ENCODE measurements around the gene DHTKD1. TPM values are rescaled to one million over a fixed set of nuclear protein-coding genes. Genes with fewer than 3 reads are reported as not detected.

Gene DHTKD1, protein sequence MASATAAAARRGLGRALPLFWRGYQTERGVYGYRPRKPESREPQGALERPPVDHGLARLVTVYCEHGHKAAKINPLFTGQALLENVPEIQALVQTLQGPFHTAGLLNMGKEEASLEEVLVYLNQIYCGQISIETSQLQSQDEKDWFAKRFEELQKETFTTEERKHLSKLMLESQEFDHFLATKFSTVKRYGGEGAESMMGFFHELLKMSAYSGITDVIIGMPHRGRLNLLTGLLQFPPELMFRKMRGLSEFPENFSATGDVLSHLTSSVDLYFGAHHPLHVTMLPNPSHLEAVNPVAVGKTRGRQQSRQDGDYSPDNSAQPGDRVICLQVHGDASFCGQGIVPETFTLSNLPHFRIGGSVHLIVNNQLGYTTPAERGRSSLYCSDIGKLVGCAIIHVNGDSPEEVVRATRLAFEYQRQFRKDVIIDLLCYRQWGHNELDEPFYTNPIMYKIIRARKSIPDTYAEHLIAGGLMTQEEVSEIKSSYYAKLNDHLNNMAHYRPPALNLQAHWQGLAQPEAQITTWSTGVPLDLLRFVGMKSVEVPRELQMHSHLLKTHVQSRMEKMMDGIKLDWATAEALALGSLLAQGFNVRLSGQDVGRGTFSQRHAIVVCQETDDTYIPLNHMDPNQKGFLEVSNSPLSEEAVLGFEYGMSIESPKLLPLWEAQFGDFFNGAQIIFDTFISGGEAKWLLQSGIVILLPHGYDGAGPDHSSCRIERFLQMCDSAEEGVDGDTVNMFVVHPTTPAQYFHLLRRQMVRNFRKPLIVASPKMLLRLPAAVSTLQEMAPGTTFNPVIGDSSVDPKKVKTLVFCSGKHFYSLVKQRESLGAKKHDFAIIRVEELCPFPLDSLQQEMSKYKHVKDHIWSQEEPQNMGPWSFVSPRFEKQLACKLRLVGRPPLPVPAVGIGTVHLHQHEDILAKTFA
- 26.0 and 27.8 TPM in 2 replicates for total RNA-seq (2014; rRNA removed; shearing (Covaris generic); ENCODE audit: low replicate concordance)

DNA sequence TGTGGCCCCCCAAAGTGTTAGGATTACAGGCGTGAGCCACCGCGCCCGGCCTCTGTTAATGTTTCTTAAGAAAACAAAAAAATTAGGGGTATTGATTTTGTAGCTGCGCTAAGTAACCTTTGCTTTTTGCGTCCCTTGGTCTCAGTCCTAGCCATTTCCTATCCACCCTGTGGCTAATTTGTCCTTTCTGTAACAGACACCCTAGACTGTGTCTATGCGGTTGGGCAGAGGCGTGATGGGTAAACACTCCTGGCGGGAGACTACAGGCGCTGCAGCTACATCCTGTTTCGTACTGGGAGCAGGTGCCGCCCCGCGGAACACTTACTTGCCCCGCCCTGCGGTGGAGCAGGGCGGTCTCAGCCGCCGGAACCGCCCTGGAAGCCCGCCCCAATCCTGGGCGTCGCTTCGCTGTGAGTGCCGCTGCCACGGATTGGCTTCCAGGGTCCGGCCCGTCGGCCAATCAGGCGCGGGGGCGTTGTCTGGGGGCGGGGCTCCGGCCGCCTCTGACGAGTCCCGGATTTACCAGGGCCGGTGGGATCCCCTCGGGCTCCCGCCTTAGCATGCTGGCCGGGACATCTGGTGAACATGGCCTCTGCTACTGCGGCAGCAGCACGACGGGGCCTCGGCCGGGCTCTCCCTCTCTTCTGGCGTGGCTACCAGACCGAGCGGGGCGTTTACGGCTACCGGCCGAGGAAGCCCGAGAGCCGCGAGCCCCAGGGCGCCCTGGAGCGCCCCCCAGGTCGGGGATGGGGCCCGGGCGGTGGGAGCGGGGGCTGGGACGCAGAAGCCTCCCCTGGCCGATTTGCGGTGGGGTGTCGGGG lies at the start of gene DHTKD1:
Gene DHTKD1, plus strand, starts transcription at position 506 of the 821 bp plus-strand sequence. Its CDS starts 80 bp downstream, at position 586.
- in situ Hi-C loops (cut with HindIII; ENCODE audit: low pct_unique_long_range_greater_than_20kb, low sequenced_read_pairs): no loop called here
- DNase-seq (ENCODE audit: low read depth): peak; percentile 99

DNA sequence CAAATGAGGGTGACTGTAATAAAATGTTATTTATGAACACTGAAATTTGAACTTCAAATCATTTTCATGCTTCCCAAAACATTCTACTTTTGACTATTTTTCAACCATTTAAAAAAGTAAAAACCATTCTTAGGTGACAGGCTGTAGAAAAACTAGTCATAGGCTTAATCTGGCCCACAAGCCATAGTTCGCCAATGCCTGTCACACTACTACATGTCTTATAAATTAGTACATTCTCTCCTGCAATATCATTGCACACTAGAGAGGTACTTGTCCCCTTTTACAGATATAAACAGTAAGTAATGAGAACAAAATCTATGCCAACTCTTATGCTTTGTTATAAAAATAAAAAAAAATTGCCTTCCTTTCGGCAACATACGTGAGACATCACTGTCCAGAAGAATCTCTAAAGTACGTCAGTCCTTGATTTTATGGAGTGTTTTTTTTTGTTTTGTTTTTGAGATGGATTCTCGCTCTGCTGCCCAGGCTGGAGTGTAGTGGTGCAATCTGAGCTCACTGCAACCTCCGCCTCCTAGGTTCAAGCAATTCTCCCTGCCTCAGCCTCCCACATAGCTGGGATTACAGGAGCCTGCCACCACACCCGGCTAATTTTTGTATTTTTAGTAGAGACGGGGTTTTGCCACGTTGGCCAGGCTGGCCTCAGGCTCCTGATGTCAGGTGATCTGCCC lies 49.3 kb upstream of the DHTKD1 start:
- no peak for DNase-seq (ENCODE audit: low read depth)
- in situ Hi-C loops (cut with HindIII; ENCODE audit: low pct_unique_long_range_greater_than_20kb, low sequenced_read_pairs): no loop called here

DNA sequence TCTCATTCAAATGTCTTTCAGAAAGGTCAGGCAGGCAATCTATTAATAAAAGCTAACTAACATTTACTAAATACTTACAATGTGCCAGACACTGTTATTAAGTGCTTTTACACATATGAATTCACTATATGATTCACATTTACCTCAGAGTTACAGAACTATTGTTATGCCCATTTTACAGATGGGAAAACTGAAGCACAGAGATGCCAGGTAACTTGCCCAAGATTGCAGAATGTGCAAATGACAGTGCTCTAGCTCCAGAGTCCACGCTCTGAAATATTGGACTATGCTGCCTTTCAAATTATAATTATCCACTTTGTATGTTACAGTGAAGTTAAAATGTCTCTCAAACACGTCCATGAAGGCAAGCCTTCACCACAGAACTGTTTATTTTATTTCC lies 48.2 kb upstream of the DHTKD1 start:
- in situ Hi-C loops (cut with HindIII; ENCODE audit: low pct_unique_long_range_greater_than_20kb, low sequenced_read_pairs): no loop called here
- DNase-seq (ENCODE audit: low read depth): no peak

DNA sequence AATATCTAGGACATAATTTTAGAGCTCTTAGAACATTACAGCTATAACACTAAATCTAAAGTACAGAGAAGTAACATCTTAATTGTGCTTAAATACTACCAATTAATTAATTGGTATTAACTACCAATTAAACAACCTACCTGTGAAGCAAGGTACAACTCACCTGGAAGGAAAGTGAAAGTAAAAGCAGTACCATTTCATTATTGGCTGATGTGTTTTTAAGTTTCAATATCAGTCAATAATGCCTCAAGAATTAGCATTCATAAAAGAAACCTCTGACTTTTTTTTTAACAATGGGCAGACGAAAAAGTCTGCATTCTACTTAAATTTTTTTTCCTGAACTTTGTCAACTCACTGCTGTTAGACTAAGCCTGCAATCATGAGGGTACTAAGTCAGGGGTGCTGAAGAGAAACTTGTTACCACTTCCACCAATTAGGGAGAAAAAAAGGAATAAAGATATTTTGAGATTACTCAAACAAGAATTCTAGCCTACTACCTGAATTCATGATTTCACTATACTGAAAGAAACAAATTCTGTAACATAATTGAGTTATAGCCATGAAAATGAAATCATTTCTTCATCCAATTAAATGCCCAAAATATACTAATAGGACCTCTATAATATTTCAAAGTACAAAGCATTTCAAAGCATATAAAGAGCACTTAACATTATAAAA lies 46.0 kb upstream of the DHTKD1 start:
- no peak for DNase-seq (ENCODE audit: low read depth)
- in situ Hi-C loops (cut with HindIII; ENCODE audit: low pct_unique_long_range_greater_than_20kb, low sequenced_read_pairs): no loop called here

DNA sequence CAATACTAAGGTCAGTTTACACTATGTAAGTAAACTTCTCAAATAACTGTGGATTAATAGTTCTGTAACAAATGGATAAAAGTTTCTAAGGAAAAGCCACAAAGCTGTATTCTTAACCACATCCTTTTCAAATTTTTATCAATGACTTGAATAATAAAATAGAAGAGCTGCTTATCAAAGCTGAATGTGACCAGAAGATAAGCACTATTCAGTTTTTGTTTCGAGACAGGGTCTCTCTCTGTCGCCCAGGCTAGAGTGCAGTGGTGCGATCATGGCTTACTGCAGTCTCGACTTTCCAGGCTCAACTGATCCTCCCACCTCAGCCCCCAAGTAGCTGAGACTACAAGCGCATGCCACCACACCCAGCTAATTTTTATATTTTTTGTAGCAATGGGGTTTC lies 43.2 kb upstream of the DHTKD1 start:
- in situ Hi-C loops (cut with HindIII; ENCODE audit: low pct_unique_long_range_greater_than_20kb, low sequenced_read_pairs): no loop called here
- no peak for DNase-seq (ENCODE audit: low read depth)

DNA sequence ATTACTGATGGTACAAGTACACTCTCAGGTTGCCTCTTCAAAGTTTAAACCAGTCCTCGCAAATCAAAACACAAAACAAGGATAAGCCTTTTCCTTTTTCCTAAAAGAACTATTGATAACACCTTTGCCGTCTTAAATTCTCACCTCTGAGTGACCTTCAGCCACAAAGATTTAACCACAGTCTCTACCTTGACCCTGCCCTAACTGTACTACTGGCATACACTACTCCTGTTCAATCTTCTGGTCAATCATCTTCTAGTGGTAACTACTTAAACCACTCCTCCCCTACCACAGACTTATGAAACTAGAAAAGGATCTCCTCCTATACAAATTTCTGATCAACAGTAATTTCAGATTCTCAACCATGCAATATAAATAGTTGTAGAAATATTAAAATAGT lies 41.2 kb upstream of the DHTKD1 start:
- in situ Hi-C loops (cut with HindIII; ENCODE audit: low pct_unique_long_range_greater_than_20kb, low sequenced_read_pairs): no loop called here
- no peak for DNase-seq (ENCODE audit: low read depth)

DNA sequence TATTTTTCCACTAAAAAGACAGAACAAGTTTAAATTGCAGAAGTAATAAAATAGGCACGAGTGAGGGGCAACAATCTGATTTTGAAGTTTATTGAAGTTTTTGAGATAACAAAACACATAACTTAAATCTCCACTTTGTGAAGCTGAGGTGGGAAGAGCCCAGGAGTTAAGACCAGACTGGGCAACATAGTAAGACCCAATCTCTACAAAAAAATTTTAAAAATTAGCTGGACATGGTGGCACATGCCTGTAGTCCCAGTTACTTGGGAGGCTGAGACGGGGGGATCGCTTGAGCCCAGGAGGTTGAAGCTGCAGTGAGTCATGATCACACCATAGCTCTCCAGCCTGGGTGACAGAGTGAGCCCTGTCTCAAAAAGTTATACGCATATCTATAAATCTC lies 37.4 kb upstream of the DHTKD1 start:
- no peak for DNase-seq (ENCODE audit: low read depth)
- in situ Hi-C loops (cut with HindIII; ENCODE audit: low pct_unique_long_range_greater_than_20kb, low sequenced_read_pairs): no loop called here

DNA sequence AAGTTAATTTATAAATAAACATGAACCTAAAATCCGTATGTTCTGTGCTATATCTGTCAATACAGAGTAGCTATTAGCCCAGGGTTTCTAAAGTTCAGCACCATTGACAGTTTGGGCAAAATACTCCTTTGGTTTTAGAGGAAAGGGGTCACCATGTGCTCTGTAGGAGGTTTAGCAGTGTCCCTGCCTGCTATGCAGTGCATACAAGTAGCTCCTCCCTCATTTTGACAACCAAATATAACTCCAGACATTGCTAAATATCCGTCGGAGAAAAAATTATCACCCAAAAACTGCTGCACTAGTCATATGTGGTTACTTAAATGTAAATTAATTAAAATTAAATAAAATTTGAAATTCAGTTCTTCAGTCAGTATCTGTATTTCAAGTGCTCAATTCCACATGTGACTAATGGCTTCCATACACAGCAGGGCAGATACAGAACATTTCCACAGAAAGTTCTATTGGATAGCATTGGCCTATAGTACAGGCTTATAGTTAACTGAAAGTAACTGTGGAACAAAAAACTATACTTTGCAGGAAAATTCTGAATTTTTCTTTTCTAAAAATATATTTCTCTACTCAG lies 32.6 kb upstream of the DHTKD1 start:
- in situ Hi-C loops (cut with HindIII; ENCODE audit: low pct_unique_long_range_greater_than_20kb, low sequenced_read_pairs): no loop called here
- DNase-seq (ENCODE audit: low read depth): no peak

DNA sequence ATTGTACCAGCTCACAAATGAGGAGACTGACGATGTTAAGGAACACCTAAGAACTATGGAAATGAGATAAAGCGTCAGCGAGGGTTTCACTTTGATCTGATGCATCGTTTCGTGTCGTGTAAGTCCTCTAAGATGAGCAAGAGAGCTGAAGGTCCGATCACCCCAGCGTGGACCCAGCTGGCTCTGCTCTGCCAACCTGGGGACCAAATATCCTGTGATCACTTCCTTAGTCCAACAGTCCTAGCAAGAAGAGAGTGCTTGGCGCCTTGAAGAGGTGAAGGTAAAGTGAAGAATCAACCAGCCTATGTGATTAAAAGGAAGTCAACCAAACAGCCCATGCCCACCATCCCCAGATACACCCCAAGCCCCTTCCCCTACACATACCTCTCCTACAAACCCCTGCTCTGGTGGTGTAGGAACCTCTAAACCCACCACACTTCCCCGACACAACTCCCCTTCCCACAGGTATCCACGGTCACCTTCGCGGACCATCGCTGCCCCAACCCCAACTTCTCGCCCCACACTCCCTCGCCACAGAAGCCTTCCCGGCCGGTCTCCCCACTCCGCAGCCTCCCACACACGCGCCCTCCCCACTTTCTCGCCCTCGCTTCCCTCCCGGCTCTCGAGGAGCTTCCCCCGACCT lies 26.9 kb upstream of the DHTKD1 start:
- peak; percentile 36 for DNase-seq (ENCODE audit: low read depth)
- in situ Hi-C loops (cut with HindIII; ENCODE audit: low pct_unique_long_range_greater_than_20kb, low sequenced_read_pairs): no loop called here

DNA sequence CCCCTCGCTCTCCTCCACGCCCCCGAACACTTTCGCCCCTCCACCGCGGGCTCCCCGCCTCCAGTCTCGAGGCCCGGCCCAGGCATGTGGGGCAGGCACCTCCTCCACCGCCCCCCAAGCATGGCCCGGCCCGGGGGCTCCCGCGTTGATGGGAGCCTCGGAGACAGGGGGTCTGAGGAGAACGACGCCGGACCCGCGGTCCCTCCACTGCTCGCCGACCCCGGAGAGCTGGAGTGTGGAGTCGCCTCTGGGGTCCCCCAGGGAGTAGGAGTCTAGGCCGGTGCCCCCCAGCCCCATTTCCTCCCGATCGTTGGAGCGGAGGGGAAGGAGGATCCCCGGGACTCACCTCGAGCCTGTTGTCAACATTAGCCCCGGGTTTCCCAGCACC lies 26.4 kb upstream of the DHTKD1 start:
- in situ Hi-C loops (cut with HindIII; ENCODE audit: low pct_unique_long_range_greater_than_20kb, low sequenced_read_pairs): no loop called here
- DNase-seq (ENCODE audit: low read depth): no peak

DNA sequence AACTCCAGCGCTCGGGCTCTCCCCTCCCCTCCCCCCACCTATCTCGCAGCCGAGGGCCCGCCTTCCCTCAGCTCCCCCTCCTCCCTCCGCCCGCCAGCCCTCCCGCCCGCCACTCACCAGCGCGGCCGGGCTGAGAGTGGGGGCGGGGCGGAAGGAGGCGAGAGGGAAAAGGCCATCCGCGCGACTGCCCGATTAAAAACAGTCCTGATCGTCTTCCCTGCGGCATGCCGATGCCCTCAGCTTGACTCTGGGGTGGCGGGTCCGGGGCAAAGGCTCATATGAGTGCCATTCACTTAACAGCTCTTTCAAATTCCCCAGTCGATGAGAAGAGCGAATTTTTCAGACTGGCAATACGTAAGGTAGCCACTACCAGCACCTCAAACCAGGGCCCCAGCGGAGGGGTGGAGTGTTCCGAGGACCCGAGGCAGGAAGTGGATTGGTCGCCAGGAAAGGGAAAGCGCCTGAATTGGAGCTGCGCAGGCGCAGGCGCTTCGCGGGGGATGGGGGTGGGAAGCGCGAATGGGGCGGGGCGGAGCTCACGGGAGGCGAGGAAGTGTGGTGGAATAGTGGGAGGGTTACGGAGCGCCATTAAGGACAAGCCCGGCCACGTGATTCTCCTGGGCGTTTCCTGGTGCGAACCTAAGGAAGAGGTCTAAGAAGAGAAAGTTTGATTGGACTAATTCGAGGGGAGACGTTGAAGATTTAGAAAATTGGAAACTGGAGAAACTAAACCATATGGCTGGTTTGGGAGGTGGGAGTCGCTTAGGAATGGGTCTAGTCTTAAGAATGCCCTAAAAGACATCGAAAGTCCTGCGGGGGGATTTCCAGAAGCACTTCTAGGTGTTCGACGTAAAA lies 25.7 kb upstream of the DHTKD1 start, which contains the start of gene UPF2:
Gene UPF2, minus strand, starts transcription at position 13 of the 855 bp plus-strand sequence. CDS start 7,386 bp downstream, outside the sequence.
- DNase-seq (ENCODE audit: low read depth): peak; percentile 96
- in situ Hi-C loops (cut with HindIII; ENCODE audit: low pct_unique_long_range_greater_than_20kb, low sequenced_read_pairs): no loop called here

DNA sequence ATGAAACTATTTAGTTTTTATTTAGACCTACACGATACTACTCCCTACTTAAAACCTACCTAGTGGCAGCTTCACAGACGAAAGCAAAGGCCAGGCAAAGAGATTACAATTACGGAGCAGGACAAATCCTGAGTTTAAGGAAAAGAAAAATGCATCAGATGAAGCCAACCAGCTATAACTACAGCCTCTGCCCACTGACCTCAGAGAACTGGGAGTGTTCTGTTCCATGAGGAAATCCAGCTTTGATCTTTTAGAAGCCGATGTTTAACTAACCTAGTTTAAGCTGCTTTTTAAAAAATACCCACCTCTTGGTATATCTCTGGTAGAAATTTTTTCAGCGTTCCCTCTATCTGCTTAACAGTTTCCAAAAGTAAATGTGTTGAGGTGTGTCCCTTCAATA lies 23.2 kb upstream of the DHTKD1 start:
- no peak for DNase-seq (ENCODE audit: low read depth)
- in situ Hi-C loops (cut with HindIII; ENCODE audit: low pct_unique_long_range_greater_than_20kb, low sequenced_read_pairs): no loop called here

DNA sequence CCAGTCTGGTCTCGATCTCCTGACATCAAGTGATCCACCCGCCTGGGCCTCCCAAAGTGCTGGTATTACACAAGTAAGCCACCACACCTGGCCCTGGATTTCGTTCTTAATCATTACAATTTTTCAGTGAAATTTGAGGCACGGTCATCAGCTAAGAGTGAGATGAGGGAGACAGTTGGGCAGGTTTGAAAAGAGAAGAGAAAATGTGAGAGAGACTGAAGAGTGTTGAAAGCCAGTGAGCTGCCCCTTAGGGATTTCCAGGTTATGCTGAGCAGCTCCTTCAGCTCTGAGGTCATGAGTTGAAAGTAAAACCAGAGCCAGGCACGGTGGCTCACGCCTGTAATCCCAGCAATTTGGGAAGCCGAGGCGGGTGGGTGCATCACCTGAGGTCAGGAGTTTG lies 20.2 kb upstream of the DHTKD1 start:
- no peak for DNase-seq (ENCODE audit: low read depth)
- in situ Hi-C loops (cut with HindIII; ENCODE audit: low pct_unique_long_range_greater_than_20kb, low sequenced_read_pairs): no loop called here

DNA sequence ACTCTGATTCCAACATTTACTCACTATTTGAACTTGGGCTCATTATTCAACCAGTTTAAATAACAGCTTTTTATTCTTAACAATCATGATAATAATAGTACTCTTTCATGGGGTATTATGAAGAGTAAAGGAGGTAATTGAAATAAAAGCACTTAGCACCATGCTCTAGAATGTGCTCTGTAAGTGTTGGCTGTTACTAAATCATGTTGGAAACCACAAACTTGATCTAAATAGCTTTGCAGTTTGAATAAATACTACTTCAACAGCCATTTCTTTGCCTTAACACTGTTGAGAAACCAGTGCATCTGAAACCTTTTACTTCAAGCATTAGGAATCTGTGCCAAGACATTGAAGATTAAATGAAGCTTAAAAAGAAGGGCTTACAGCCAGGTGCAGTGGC lies 18.2 kb upstream of the DHTKD1 start:
- in situ Hi-C loops (cut with HindIII; ENCODE audit: low pct_unique_long_range_greater_than_20kb, low sequenced_read_pairs): no loop called here
- no peak for DNase-seq (ENCODE audit: low read depth)

DNA sequence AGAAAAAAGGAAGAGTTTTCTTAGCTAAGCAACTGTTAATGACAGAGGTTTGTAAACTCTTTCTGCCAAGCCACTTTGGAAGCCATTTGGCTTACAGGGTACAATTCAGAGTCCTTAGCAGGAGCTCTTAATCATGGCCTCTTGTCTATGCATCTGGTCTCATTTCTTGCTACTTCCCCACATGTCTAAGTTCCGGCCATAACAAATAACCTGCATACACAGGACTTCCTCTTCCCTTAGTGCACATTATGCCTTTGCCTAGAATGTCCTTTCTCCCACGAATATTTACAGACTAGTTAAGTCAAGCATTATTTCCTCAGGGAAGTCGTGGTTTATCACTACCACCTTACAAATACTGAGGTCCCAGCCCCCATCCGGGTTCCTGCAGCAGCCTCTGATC lies 17.5 kb upstream of the DHTKD1 start:
- no peak for DNase-seq (ENCODE audit: low read depth)
- in situ Hi-C loops (cut with HindIII; ENCODE audit: low pct_unique_long_range_greater_than_20kb, low sequenced_read_pairs): no loop called here

DNA sequence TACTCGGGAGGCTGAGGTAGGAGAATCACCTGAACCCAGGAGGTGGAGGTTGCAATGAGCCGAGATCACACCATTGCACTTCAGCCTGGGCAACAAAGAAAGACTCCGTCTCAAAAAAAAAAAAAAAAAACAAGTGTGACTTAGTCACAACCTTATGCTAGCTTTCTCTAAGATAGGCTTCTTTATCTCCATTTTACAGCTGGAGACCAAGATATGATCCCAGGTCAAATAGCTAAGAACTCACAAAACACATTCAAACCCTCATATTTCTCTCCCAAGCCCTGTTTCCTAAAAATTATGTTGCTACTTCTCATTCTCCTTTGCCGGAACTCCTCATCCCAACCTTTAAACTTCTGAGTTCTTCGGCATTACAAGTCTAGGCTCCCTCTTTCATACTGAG lies 13.0 kb upstream of the DHTKD1 start:
- no peak for DNase-seq (ENCODE audit: low read depth)
- in situ Hi-C loops (cut with HindIII; ENCODE audit: low pct_unique_long_range_greater_than_20kb, low sequenced_read_pairs): no loop called here

Measured in Caki2 (cell line).